Measurements from ENCODE around the gene TBX21.

Gene TBX21

GRCh38 chr17:47690121-47690520 lies 42.9 kb upstream of the TBX21 start:
- Histone ChIP-seq H3K9ac (no peak overlapping the region), H3K9me3 (replicated peaks in 1 of 11) (no peaks in the 10 kb centered on the region), H3K27me3 (no peaks in the 10 kb centered on the region), H3K4me3 (no peak overlapping the region), H3K36me3 (peaks cover 11 to 33% (median 22%) of the 10 kb centered on the region in 11 experiments; a peak in 21 of 22 replicates), H4K20me1 (peaks cover 0 to 38% (median 17%) of the 10 kb centered on the region in 11 experiments; a peak in 11 of 22 replicates), H3K27ac (0 out of 22 replicates have a peak overlapping the region, but pooled peaks of 1 of the 11 experiments have one; percentile 0), H3K4me1 (peaks cover 41 to 73% (median 60%) of the 10 kb centered on the region in 10 experiments), H3K4me2 (peak overlapping the region; percentile 28 to 94 (median 91); a peak in 17 of 22 replicates)
- TF ChIP-seq Cebpa-rat (IDR thresholded peaks at IDR 0.05), result no peak

- Histone ChIP-seq H3K36me3 (peaks cover 0 to 16% (median 5%) of the 10 kb centered on the region in 11 experiments; a peak in 11 of 22 replicates), H3K27me3 (no peaks in the 10 kb centered on the region), H3K9me3 (replicated peaks in 1 of 11) (no peaks in the 10 kb centered on the region), H3K4me1 (peaks cover 59 to 73% (median 63%) of the 10 kb centered on the region in 10 experiments), H3K4me3 (peak overlapping the region in 8 of 10 experiments; percentile 65 to 89 (median 76); a peak in 10 of 20 replicates), H3K27ac (peak overlapping the region in 7 of 11 experiments; percentile 87 to 96 (median 93); a peak in 10 of 22 replicates), H3K9ac (peak overlapping the region in 9 of 11 experiments; percentile 88 to 95 (median 90); a peak in 16 of 22 replicates), H3K4me2 (peak overlapping the region; percentile 75 to 98 (median 92)), H4K20me1 (peaks cover 5 to 33% (median 19%) of the 10 kb centered on the region in 11 experiments; a peak in 15 of 22 replicates)
- TF ChIP-seq Cebpa-rat (IDR thresholded peaks at IDR 0.05), result no peak
Observed at GRCh38 chr17:47692137-47692894, 40.7 kb upstream of the TBX21 start.

- peak overlapping the region; percentile 65 to 89 (median 76) for H3K4me3 ChIP-seq
- TF ChIP-seq Cebpa-rat (IDR thresholded peaks at IDR 0.05), result no peak
- no peaks in the 10 kb centered on the region for H3K27me3 ChIP-seq
- peak overlapping the region; percentile 75 to 98 (median 92) for H3K4me2 ChIP-seq
- peaks cover 0 to 13% (median 2%) of the 10 kb centered on the region in 11 experiments; a peak in 9 of 22 replicates for H3K36me3 ChIP-seq
- H3K4me1 ChIP-seq, result peaks cover 66 to 73% (median 71%) of the 10 kb centered on the region in 10 experiments
- H3K9ac ChIP-seq, result peak overlapping the region; percentile 88 to 97 (median 93)
- peaks cover 7 to 32% (median 20%) of the 10 kb centered on the region in 11 experiments; a peak in 17 of 22 replicates for H4K20me1 ChIP-seq
- H3K9me3 ChIP-seq (replicated peaks in 1 of 11), result no peaks in the 10 kb centered on the region
- H3K27ac ChIP-seq, result peak overlapping the region; percentile 53 to 96 (median 93); a peak in 21 of 22 replicates
Observed at GRCh38 chr17:47692895-47693730, 39.9 kb upstream of the TBX21 start.

- peak within 1 kb of the TSS; percentile 65 to 89 (median 76) for H3K4me3 ChIP-seq
- H3K4me2 ChIP-seq, result peak within 1 kb of the TSS; percentile 93 to 100 (median 98)
- H3K9me3 ChIP-seq (replicated peaks in 1 of 11), result no peaks in the 10 kb centered on the region
- H4K20me1 ChIP-seq, result peaks cover 8 to 36% (median 27%) of the 10 kb centered on the region in 11 experiments; a peak in 18 of 22 replicates
- H3K27ac ChIP-seq, result peak within 1 kb of the TSS; percentile 86 to 96 (median 93)
- TF ChIP-seq Cebpa-rat (IDR thresholded peaks at IDR 0.05), result no peak
- H3K36me3 ChIP-seq, result peaks cover 0 to 17% (median 6%) of the 10 kb centered on the region in 11 experiments; a peak in 11 of 22 replicates
- peaks cover 66 to 80% (median 78%) of the 10 kb centered on the region in 10 experiments for H3K4me1 ChIP-seq
- peak within 1 kb of the TSS; percentile 88 to 97 (median 93) for H3K9ac ChIP-seq
- H3K27me3 ChIP-seq, result no peaks in the 10 kb centered on the region
Observed at GRCh38 chr17:47693731-47694580, 39.1 kb upstream of the TBX21 start, which contains the start of gene TBKBP1. TBKBP1 (plus strand) TSS chr17:47694161; CDS start chr17:47696113, 1,952 bp downstream.

- Histone ChIP-seq H3K4me2 (peak overlapping the region; percentile 91 to 100 (median 96)), H3K4me1 (peaks cover 66 to 88% (median 84%) of the 10 kb centered on the region in 10 experiments), H3K27ac (peak overlapping the region; percentile 86 to 96 (median 93)), H3K27me3 (no peaks in the 10 kb centered on the region), H3K9me3 (replicated peaks in 1 of 11) (no peaks in the 10 kb centered on the region), H3K36me3 (peaks cover 6 to 26% (median 15%) of the 10 kb centered on the region in 11 experiments; a peak in 20 of 22 replicates), H3K9ac (peak overlapping the region; percentile 88 to 97 (median 93)), H3K4me3 (peak overlapping the region; percentile 65 to 89 (median 76)), H4K20me1 (peaks cover 12 to 44% (median 34%) of the 10 kb centered on the region in 11 experiments; a peak in 20 of 22 replicates)
- no peak for TF ChIP-seq Cebpa-rat (IDR thresholded peaks at IDR 0.05)
Observed at GRCh38 chr17:47694581-47695428, 38.2 kb upstream of the TBX21 start.

GRCh38 chr17:47695429-47696376 lies 37.3 kb upstream of the TBX21 start:
- no peak for TF ChIP-seq Cebpa-rat (IDR thresholded peaks at IDR 0.05)
- no peaks in the 10 kb centered on the region for H3K27me3 ChIP-seq
- H3K36me3 ChIP-seq, result peaks cover 6 to 33% (median 21%) of the 10 kb centered on the region in 11 experiments; a peak in 21 of 22 replicates
- H3K4me1 ChIP-seq, result peaks cover 59 to 89% (median 84%) of the 10 kb centered on the region in 10 experiments
- peak overlapping the region; percentile 55 to 96 (median 93); a peak in 21 of 22 replicates for H3K27ac ChIP-seq
- H4K20me1 ChIP-seq, result peaks cover 12 to 49% (median 36%) of the 10 kb centered on the region in 11 experiments; a peak in 20 of 22 replicates
- H3K9ac ChIP-seq, result peak overlapping the region; percentile 88 to 97 (median 93)
- peak overlapping the region; percentile 91 to 100 (median 96) for H3K4me2 ChIP-seq
- peak overlapping the region; percentile 65 to 89 (median 76) for H3K4me3 ChIP-seq
- no peaks in the 10 kb centered on the region for H3K9me3 ChIP-seq (replicated peaks in 1 of 11)

Measured in BLaER1 treated with 17β-estradiol and CSF1 and Interleukin-3, amounts not matched to agents 10 nM and 100 nM (cell line).